ENCODE measurements around the gene BTNL3.

DNA sequence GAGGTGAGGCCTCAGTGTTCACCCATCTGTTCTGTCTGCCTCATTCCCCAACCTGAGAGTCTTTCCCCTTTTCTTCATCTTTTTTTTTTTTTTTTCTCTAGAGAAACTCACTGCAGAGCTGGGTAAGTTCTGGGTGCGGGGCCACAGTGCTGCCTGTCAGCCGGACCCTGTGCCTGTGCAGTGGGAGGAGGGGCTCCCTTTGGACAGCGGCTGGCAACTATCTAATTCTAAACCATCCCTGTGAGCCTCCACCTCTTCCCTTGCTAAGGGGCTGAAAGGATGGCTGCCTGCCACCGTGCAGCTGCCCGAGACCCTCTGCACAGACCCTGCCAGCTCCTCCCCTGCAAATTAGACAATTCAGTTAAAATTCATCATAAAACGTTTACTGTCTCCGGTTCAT, 65.5 kb downstream of the BTNL3 start:
- TF ChIP-seq, protein P1, sequence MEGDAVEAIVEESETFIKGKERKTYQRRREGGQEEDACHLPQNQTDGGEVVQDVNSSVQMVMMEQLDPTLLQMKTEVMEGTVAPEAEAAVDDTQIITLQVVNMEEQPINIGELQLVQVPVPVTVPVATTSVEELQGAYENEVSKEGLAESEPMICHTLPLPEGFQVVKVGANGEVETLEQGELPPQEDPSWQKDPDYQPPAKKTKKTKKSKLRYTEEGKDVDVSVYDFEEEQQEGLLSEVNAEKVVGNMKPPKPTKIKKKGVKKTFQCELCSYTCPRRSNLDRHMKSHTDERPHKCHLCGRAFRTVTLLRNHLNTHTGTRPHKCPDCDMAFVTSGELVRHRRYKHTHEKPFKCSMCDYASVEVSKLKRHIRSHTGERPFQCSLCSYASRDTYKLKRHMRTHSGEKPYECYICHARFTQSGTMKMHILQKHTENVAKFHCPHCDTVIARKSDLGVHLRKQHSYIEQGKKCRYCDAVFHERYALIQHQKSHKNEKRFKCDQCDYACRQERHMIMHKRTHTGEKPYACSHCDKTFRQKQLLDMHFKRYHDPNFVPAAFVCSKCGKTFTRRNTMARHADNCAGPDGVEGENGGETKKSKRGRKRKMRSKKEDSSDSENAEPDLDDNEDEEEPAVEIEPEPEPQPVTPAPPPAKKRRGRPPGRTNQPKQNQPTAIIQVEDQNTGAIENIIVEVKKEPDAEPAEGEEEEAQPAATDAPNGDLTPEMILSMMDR (conservative IDR thresholded peaks at IDR 0.05): no peak
- TF ChIP-seq EZH2 (IDR thresholded peaks at IDR 0.05; ENCODE audit: low read depth): no peak
